HG02981 (cell line): ENCODE data around the gene HTR6.

ENCODE experiments used
- ATAC-seq: cut with Tn5 transposase; IDR thresholded peaks from one replicate; pipeline ENCODE4 v1.9.1; 2021; ENCODE audit warnings: mild to moderate bottlenecking, moderate library complexity; ENCODE audit not compliant: unreplicated experiment

The HTR6 gene

DNA sequence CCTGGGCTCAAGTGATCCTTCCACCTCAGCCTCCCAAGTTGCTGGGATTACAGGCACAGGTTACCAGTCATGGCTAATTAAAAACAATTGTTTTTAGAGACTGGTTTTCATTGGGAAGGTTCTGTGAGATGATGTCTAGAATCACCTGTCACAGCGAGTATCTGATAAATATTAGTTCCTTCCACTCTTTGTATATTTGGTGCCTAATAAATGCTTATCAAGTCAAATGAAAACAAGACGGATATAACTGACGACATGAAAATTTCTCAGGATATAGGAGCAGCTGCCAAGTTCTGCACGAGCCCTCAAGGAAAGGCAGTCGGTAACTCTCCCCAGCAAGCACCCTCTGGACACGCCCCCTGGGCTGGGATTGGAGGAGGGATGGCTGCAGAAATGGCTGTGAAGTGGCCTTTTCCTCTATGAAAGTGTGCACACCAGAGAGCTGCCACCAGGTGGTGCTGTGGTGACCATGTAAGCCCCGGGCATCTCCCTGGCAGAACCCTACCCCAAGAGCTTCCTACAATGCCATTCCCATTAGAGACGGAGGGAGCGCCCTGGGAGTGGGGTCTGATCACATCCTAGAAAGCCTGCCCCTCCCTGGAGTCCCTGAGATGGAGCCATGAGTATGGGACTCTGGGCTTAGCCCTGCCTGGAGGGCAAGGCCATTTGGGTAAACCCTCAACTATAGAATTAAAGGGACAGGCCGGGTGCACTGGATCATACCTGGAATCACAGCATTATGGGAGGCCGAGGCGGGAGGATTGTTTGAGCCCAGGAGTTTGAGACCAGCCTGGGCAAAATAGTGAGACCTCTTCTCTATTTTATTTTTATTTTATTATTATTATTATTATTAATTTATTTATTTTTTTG lies 50.9 kb downstream of the HTR6 start:
- peak; percentile 71 for ATAC-seq

DNA sequence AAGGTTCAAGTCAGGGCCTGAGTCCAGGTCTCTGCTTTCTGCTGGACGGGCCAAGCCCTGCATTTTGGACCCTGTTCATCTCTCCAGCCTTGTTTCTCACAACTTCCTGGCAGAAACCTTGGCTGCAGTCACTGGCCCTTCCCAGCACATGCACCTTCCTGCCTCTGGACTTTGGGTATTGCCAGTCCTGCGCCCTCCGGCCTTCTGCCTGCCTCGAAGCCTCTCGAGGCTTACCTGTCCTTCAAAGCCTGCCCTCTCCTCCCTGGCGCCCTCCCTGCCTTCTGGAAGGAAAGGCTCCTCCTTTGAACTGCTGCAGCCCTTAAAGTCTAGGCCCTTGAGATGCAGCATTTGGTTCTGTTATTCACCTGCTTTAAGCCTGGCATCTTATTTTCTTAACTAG lies 52.8 kb downstream of the HTR6 start:
- no peak for ATAC-seq

DNA sequence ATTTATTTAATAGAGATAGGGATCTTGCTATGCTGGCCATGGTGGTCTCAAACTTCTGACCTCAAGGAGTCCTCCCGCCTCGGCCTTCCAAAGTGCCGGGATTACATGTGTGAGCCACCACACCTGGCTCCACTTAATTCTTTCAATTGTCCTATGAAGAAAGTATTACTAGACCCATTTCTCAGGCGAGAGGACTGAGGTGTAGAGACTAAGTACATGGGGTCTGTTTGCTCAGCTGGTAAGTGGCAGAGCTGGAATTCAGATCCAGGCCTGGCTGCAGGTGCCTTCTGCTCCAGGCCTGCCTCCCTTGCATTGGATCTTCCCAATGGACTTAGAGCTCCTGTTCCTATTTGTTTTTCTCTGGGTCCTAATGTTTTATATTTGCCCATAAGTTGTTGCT lies 55.5 kb downstream of the HTR6 start:
- no peak for ATAC-seq

DNA sequence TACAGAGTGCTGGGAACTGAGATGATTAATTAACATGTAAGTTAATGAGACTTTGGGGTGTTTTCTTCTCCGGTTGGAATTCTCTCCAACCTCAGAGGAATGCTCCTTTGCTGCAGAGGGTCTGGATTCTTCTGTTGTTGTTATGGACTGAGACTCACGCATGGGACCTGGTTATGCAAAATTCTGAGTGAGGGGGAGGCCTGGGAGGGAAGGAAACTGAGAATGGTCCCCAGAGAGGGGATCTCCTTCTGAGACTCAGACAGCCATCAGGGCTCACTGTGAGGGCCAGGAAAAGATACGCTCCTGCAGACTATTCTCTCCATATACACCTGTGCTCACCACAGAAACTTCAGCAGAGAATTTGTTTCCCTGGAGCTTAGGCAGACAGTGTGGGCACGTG lies 56.3 kb downstream of the HTR6 start:
- ATAC-seq, result no peak

DNA sequence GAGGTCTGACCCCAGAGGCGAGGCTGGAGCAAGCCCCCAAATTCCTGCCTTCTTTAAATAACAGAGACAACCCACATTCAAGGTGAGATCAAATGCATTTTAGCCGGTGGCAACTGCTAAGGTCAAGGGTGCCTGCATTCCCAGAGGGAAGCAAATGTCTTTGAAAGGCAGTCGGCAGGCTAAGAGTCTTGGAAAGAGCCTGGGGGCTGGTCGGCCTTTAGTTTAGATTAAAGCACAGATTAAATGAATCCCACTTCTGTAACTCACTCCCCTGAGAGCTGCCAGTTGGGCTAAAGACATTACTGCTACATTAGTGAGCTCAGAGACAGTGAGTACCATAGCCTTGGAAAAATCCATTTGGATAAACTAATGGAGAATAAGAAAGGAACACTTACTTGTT lies 59.2 kb downstream of the HTR6 start:
- ATAC-seq, result no peak

DNA sequence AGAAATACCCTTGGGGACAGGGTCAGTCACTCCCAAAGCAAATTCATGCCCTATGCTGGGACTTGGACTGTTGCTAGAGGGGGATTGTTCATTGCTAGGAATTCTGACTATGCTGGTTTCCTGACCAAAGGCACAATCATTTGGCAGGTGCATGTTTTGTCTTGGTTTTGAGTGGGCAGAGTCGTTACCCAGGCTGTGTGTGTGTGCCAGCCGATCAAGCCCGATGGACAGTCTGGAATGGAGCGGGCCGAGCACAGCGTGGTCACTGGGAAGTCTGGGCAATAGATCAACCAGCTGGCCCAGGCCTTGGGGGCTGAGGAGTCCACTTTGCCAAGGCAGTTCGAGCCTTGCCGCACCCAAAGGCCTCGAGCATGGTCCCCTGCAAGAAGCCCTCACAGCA lies 60.9 kb downstream of the HTR6 start:
- no peak for ATAC-seq

DNA sequence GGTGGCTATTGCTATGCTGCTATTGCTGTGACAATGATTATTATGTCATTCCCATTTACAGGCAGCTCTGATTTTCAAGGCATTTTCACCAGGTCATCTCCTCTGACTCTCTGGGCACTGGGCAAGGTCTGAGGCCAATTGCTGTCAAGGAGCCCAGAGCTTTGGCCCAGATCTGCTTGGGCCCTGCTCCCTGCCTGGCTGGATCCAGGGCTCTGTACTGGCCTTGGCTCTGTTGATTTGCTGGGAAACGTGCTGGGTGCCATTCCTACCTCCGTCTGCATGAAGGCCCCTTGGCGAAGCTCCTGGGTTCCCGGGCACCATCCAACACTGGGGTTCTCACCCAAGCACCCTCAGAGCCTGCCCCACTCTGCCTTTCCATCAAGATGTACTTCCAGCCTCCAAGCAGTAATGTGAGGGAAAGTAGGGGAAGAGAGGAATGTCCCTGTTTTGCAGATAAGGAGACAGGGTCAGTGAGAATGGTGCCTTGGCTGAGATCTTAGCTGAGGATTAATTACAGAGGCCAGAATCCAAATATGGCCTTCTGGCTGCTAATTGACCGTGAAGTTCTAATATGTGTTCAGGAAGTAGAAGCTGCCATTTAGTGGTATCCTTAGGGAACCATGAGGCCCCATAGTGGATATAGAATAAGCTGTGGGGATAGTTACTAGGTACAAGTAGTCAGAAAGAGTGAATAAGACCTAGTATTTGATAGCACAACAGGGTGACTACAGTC lies 63.9 kb downstream of the HTR6 start:
- ATAC-seq, result no peak

DNA sequence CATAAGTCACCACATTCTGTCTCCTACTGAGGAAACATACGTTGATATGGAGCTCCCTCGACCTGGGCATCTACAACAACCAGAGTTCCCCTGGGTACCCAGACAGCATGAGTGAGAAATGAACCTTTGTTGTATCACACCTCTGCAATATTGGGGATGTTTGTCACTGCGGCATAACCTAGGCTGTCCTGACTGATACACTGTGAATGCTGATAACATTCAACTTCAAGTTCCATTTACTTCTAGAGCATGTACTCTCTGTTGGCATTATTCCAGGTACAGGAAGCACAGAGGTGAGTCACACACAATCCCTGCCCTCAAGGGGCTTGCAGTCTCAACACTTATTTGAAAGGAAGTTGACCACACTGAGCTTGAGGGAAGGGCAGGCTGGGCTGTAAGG lies 65.6 kb downstream of the HTR6 start:
- no peak for ATAC-seq
